ENCODE data around the gene PGAP3. TPM values are rescaled to one million over a fixed set of nuclear protein-coding genes. Genes with fewer than 3 reads are reported as not detected.

Gene PGAP3
- total RNA-seq, 1 donor from 2014 or later, result 5.4 TPM

GRCh38 chr17:39655105-39655504 is 32.8 kb downstream of the PGAP3 start:
- no peak for DNase-seq

GRCh38 chr17:39653662-39654331 is 34.1 kb downstream of the PGAP3 start:
- peak; percentile 73 for DNase-seq

GRCh38 chr17:39653316-39653661 is 34.6 kb downstream of the PGAP3 start:
- DNase-seq, result no peak

GRCh38 chr17:39652587-39653315 is 35.1 kb downstream of the PGAP3 start:
- no peak for DNase-seq

GRCh38 chr17:39651923-39652586 is 35.8 kb downstream of the PGAP3 start:
- no peak for DNase-seq

- DNase-seq, result no peak
These were observed 37.7 kb downstream of the PGAP3 start for GRCh38 chr17:39650121-39650579.

- DNase-seq, result no peak
These were observed 39.1 kb downstream of the PGAP3 start for GRCh38 chr17:39648616-39649366.

- no peak for DNase-seq
These were observed 40.6 kb downstream of the PGAP3 start for GRCh38 chr17:39647256-39647655.

- DNase-seq, result peak; percentile 43
These were observed 44.6 kb downstream of the PGAP3 start for GRCh38 chr17:39643271-39643670.

GRCh38 chr17:39642291-39643074 is 45.4 kb downstream of the PGAP3 start:
- no peak for DNase-seq

- DNase-seq, result no peak
These were observed 46.0 kb downstream of the PGAP3 start for GRCh38 chr17:39641883-39642282.

- no peak for DNase-seq
These were observed 46.8 kb downstream of the PGAP3 start for GRCh38 chr17:39641097-39641496.

- DNase-seq, result no peak
These were observed 47.2 kb downstream of the PGAP3 start for GRCh38 chr17:39640591-39641031.

GRCh38 chr17:39639566-39640458 is 48.0 kb downstream of the PGAP3 start:
- DNase-seq, result no peak

- no peak for DNase-seq
These were observed 48.8 kb downstream of the PGAP3 start for GRCh38 chr17:39639043-39639442.

- DNase-seq, result no peak
These were observed 49.5 kb downstream of the PGAP3 start for GRCh38 chr17:39638317-39638716.

GRCh38 chr17:39636927-39637736 is 50.7 kb downstream of the PGAP3 start, which contains the start of gene STARD3:
Gene STARD3, plus strand, starts transcription at chr17:39637144. Its CDS starts 16,388 bp downstream, at chr17:39653532.
- DNase-seq, result peak; percentile 92

GRCh38 chr17:39636587-39636926 is 51.3 kb downstream of the PGAP3 start:
- no peak for DNase-seq

- no peak for DNase-seq
These were observed 52.2 kb downstream of the PGAP3 start for GRCh38 chr17:39635614-39636176.

GRCh38 chr17:39634384-39634871 is 53.4 kb downstream of the PGAP3 start:
- DNase-seq, result peak; percentile 69
